ENCODE measurements around the gene ARMC9.

Gene ARMC9

GRCh38 chr2:231235217-231235616, 36.8 kb downstream of the ARMC9 start:
- peaks cover 11% of the 10 kb centered on the region for H3K36me3 ChIP-seq (ENCODE audit: insufficient read depth, low read length)
- no peaks in the 10 kb centered on the region for H3K4me1 ChIP-seq (ENCODE audit: insufficient read depth, low read length)

GRCh38 chr2:231238689-231239088, 40.3 kb downstream of the ARMC9 start:
- Histone ChIP-seq H3K4me1 (ENCODE audit: insufficient read depth, low read length) (peaks cover 4% of the 10 kb centered on the region), H3K27ac (ENCODE audit: low read depth, low read length) (no peak overlapping the region), H3K36me3 (ENCODE audit: insufficient read depth, low read length) (peaks cover 23% of the 10 kb centered on the region), H3K27me3 (ENCODE audit: control insufficient read depth in 1 of 2, insufficient read depth in 2 of 2, low read length in 2 of 2) (no peaks in the 10 kb centered on the region), H3K9me3 (ENCODE audit: low read length) (no peaks in the 10 kb centered on the region), H3K9ac (ENCODE audit: low read length) (no peak overlapping the region), H3K4me3 (ENCODE audit: low read depth in 1 of 2, low read length in 2 of 2) (no peak overlapping the region)

More at GRCh38 chr2:231235217-231235616, 36.8 kb downstream of the ARMC9 start:
- H3K27me3 ChIP-seq (ENCODE audit: control insufficient read depth in 1 of 2, insufficient read depth in 2 of 2, low read length in 2 of 2): no peaks in the 10 kb centered on the region
- H3K9me3 ChIP-seq (ENCODE audit: low read length): no peaks in the 10 kb centered on the region
- H3K9ac ChIP-seq (ENCODE audit: low read length): no peak overlapping the region
- H3K27ac ChIP-seq (ENCODE audit: low read depth, low read length): no peak overlapping the region
- H3K4me3 ChIP-seq (ENCODE audit: low read depth in 1 of 2, low read length in 2 of 2): no peak overlapping the region

GRCh38 chr2:231239751-231240150, 41.3 kb downstream of the ARMC9 start:
- H3K9ac ChIP-seq (ENCODE audit: low read length): no peak overlapping the region
- H3K27ac ChIP-seq (ENCODE audit: low read depth, low read length): no peak overlapping the region
- H3K9me3 ChIP-seq (ENCODE audit: low read length): no peaks in the 10 kb centered on the region
- no peak overlapping the region for H3K4me3 ChIP-seq (ENCODE audit: low read depth in 1 of 2, low read length in 2 of 2)
- H3K36me3 ChIP-seq (ENCODE audit: insufficient read depth, low read length): peaks cover 23% of the 10 kb centered on the region
- no peaks in the 10 kb centered on the region for H3K27me3 ChIP-seq (ENCODE audit: control insufficient read depth in 1 of 2, insufficient read depth in 2 of 2, low read length in 2 of 2)
- H3K4me1 ChIP-seq (ENCODE audit: insufficient read depth, low read length): peaks cover 7% of the 10 kb centered on the region

GRCh38 chr2:231241755-231242507, 43.5 kb downstream of the ARMC9 start:
- no peaks in the 10 kb centered on the region for H3K27me3 ChIP-seq (ENCODE audit: control insufficient read depth in 1 of 2, insufficient read depth in 2 of 2, low read length in 2 of 2)
- H3K4me1 ChIP-seq (ENCODE audit: insufficient read depth, low read length): peaks cover 7% of the 10 kb centered on the region
- H3K4me3 ChIP-seq (ENCODE audit: low read depth in 1 of 2, low read length in 2 of 2): no peak overlapping the region
- peaks cover 23% of the 10 kb centered on the region for H3K36me3 ChIP-seq (ENCODE audit: insufficient read depth, low read length)
- H3K9ac ChIP-seq (ENCODE audit: low read length): no peak overlapping the region
- no peak overlapping the region for H3K27ac ChIP-seq (ENCODE audit: low read depth, low read length)
- no peaks in the 10 kb centered on the region for H3K9me3 ChIP-seq (ENCODE audit: low read length)

GRCh38 chr2:231243866-231244265, 45.4 kb downstream of the ARMC9 start:
- no peak overlapping the region for H3K9ac ChIP-seq (ENCODE audit: low read length)
- H3K9me3 ChIP-seq (ENCODE audit: low read length): no peaks in the 10 kb centered on the region
- no peak overlapping the region for H3K4me3 ChIP-seq (ENCODE audit: low read depth in 1 of 2, low read length in 2 of 2)
- peaks cover 7% of the 10 kb centered on the region for H3K4me1 ChIP-seq (ENCODE audit: insufficient read depth, low read length)
- H3K27ac ChIP-seq (ENCODE audit: low read depth, low read length): no peak overlapping the region
- no peaks in the 10 kb centered on the region for H3K27me3 ChIP-seq (ENCODE audit: control insufficient read depth in 1 of 2, insufficient read depth in 2 of 2, low read length in 2 of 2)
- H3K36me3 ChIP-seq (ENCODE audit: insufficient read depth, low read length): peaks cover 23% of the 10 kb centered on the region

GRCh38 chr2:231244382-231245248, 46.2 kb downstream of the ARMC9 start:
- Histone ChIP-seq H3K27me3 (ENCODE audit: control insufficient read depth in 1 of 2, insufficient read depth in 2 of 2, low read length in 2 of 2) (no peaks in the 10 kb centered on the region), H3K36me3 (ENCODE audit: insufficient read depth, low read length) (peaks cover 18% of the 10 kb centered on the region), H3K9me3 (ENCODE audit: low read length) (no peaks in the 10 kb centered on the region), H3K27ac (ENCODE audit: low read depth, low read length) (no peak overlapping the region), H3K4me3 (ENCODE audit: low read depth in 1 of 2, low read length in 2 of 2) (no peak overlapping the region), H3K9ac (ENCODE audit: low read length) (no peak overlapping the region), H3K4me1 (ENCODE audit: insufficient read depth, low read length) (peaks cover 7% of the 10 kb centered on the region)

- H3K4me1 ChIP-seq (ENCODE audit: insufficient read depth, low read length): peaks cover 7% of the 10 kb centered on the region
- no peak overlapping the region for H3K9ac ChIP-seq (ENCODE audit: low read length)
- H3K27ac ChIP-seq (ENCODE audit: low read depth, low read length): no peak overlapping the region
- no peak overlapping the region for H3K4me3 ChIP-seq (ENCODE audit: low read depth in 1 of 2, low read length in 2 of 2)
- H3K9me3 ChIP-seq (ENCODE audit: low read length): no peaks in the 10 kb centered on the region
- H3K27me3 ChIP-seq (ENCODE audit: control insufficient read depth in 1 of 2, insufficient read depth in 2 of 2, low read length in 2 of 2): no peaks in the 10 kb centered on the region
- peaks cover 10% of the 10 kb centered on the region for H3K36me3 ChIP-seq (ENCODE audit: insufficient read depth, low read length)
These were observed 47.0 kb downstream of the ARMC9 start for GRCh38 chr2:231245249-231246094.

- Histone ChIP-seq H3K27ac (ENCODE audit: low read depth, low read length) (no peak overlapping the region), H3K27me3 (ENCODE audit: control insufficient read depth in 1 of 2, insufficient read depth in 2 of 2, low read length in 2 of 2) (no peaks in the 10 kb centered on the region), H3K4me3 (ENCODE audit: low read depth in 1 of 2, low read length in 2 of 2) (no peak overlapping the region), H3K4me1 (ENCODE audit: insufficient read depth, low read length) (peaks cover 7% of the 10 kb centered on the region), H3K36me3 (ENCODE audit: insufficient read depth, low read length) (peaks cover 8% of the 10 kb centered on the region), H3K9ac (ENCODE audit: low read length) (no peak overlapping the region), H3K9me3 (ENCODE audit: low read length) (no peaks in the 10 kb centered on the region)
These were observed 47.9 kb downstream of the ARMC9 start for GRCh38 chr2:231246171-231246842.

- Histone ChIP-seq H3K4me3 (ENCODE audit: low read depth in 1 of 2, low read length in 2 of 2) (no peak overlapping the region), H3K27me3 (ENCODE audit: control insufficient read depth in 1 of 2, insufficient read depth in 2 of 2, low read length in 2 of 2) (no peaks in the 10 kb centered on the region), H3K4me1 (ENCODE audit: insufficient read depth, low read length) (no peaks in the 10 kb centered on the region), H3K9ac (ENCODE audit: low read length) (no peak overlapping the region), H3K36me3 (ENCODE audit: insufficient read depth, low read length) (peaks cover 3% of the 10 kb centered on the region), H3K27ac (ENCODE audit: low read depth, low read length) (no peak overlapping the region), H3K9me3 (ENCODE audit: low read length) (no peaks in the 10 kb centered on the region)
These were observed 51.7 kb downstream of the ARMC9 start for GRCh38 chr2:231250146-231250545.

- H3K27ac ChIP-seq (ENCODE audit: low read depth, low read length): no peak overlapping the region
These were observed 52.3 kb downstream of the ARMC9 start for GRCh38 chr2:231250698-231251097.

More at GRCh38 chr2:231250698-231251097, 52.3 kb downstream of the ARMC9 start:
- Histone ChIP-seq H3K4me1 (ENCODE audit: insufficient read depth, low read length) (no peaks in the 10 kb centered on the region), H3K9ac (ENCODE audit: low read length) (no peak overlapping the region), H3K9me3 (ENCODE audit: low read length) (no peaks in the 10 kb centered on the region), H3K4me3 (ENCODE audit: low read depth in 1 of 2, low read length in 2 of 2) (no peak overlapping the region), H3K36me3 (ENCODE audit: insufficient read depth, low read length) (peaks cover 3% of the 10 kb centered on the region), H3K27me3 (ENCODE audit: control insufficient read depth in 1 of 2, insufficient read depth in 2 of 2, low read length in 2 of 2) (no peaks in the 10 kb centered on the region)

All from muscle layer of colon (tissue), 2 donors.